NCI-H510A (cell line): Measurements from ENCODE around the gene CCM2.

Experiments used
- DNase-seq: peaks from one replicate; lab custom pipeline; 2025; lab: John Stamatoyannopoulos, UW

Gene CCM2

DNA sequence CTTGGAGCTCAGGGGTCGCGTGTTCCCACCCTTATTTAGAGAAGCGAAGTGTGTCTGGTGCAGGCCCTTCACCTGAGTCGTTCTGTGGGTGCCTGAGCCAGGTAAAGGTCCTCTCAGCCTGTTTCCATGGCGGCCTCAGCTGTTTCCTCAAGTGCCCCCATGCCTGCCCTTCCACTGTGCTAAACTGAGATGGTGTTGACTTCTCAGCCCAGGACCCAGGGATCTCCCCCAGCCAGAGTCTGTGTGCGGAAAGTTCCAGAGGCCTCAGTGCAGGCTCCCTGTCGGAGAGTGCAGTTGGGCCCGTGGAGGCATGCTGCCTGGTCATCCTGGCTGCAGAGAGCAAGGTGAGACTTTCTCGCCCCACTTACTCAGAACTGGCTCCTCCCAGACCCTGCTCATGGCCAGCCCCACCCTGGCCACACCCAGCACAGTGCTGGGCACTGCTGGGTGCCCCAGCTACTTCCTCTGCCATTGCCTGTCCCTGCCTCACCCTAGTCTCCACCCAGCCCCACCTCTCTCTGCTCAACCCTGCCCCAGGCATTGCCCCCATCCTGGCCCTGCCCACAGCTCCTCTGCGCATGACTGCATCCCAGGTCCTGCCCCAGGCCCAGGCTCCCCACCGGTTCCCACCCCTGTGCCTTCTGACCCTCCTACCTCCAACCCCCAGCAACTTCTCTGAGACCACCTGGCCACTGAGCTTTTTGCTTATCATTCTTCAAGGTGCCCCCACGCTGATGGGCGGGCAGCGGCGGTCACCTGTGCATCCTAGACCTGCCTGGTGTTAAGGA, 68.4 kb downstream of the CCM2 start:
- DNase-seq = no peak

DNA sequence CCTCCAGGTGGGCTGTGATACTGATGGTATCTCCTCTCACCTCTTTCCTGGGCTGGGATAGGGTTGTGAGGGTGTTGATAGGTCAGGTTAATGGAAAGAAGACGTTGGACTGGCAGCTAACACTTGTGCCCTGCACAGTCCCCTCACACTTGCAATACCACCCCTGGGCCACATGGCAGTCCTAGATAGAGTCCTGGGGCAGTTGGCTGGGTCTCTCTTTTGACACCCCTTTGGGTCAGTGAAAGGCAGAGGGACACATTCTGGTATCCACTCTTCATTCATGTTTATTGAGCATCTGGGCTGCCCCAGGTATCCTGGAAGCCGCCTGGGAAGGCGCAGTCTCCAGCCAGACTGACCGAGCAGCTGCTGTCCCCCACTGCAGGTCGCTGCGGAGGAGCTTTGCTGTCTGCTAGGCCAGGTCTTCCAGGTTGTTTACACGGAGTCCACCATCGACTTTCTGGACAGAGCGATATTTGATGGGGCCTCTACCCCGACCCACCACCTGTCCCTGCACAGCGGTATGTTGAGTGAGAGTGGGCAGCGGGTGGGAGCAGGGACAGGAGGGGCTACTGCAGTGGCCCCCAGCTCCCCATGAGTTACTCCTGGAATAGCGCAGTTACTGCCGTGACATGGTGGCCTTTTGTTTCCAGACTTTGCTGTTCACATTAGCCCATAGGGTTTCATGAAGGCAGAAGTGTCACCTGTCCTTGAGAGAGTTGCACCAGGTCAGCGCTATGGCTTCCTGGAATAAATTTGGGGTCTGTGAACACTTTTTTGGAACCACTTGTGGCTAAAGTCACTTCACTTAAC, 69.6 kb downstream of the CCM2 start:
- DNase-seq = no peak

GRCh38 chr7:45070254-45070642, 70.2 kb downstream of the CCM2 start:
- no peak for DNase-seq

- no peak for DNase-seq
Observed at GRCh38 chr7:45071528-45071927, 71.5 kb downstream of the CCM2 start.

- no peak for DNase-seq
Observed at GRCh38 chr7:45072131-45073030, 72.4 kb downstream of the CCM2 start.

DNA sequence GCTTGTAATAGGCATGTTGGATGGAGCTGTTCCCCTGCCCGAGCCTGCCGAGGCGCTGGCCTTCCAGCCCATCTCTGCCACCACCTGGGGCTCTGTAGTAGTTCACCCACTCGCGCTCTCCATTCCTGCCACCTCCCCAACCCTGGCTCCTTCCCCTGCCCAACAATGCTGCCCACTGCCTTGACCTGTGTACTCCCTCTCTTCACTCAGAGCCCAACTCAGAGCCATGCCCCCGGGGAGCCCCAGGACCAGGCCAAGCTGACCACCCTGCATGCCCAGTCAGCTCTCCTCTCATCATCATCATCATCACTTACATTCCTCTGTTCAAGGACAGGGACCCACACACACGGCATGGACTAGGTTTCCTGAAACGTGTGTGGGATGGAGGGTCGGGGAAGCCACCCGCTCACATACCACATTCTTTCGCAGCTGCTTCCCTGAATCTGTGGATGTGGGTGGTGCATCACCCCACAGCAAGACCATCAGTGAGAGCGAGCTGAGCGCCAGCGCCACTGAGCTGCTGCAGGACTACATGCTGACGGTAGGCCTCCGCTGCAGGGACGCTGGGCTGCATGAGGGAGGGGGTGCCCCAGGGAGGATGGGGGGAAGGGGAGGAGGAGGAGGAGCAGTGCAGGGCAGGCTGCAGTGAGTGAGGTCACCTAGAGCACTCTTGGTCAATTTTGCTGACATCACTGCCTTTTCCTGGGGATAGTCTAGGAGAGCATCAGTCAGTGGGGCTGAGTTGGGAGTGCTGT, 73.2 kb downstream of the CCM2 start:
- no peak for DNase-seq

DNA sequence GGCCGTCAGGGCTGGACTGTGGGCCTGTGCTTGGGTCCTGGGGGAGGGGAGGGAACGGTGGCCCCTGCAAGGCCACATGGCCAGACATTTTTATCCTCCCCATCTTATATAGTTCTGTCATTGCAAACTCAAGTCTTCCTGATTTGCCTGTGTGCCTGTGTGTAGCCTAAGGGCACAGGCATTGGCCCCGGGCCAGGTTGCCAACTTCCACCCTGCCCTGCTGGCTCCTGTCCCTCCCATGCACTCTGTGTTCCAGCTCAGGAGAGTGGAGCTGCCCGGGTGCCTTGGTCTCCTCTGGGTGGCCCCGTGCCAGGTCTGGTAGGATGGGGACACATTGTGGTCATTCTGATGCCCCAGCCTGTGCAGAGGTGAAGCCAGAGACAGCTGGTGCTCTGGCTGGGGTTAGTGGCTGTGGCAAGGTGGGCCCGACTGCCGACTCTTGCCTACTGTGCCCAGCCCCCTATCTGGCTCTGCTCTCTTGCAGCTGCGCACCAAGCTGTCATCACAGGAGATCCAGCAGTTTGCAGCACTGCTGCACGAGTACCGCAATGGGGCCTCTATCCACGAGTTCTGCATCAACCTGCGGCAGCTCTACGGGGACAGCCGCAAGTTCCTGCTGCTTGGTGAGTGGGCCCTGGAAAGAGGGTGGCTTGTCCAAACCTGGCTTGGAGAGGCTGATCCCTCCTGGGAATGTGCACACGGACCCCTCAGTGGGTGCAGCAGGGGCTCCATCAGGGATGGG, 74.0 kb downstream of the CCM2 start:
- no peak for DNase-seq

DNA sequence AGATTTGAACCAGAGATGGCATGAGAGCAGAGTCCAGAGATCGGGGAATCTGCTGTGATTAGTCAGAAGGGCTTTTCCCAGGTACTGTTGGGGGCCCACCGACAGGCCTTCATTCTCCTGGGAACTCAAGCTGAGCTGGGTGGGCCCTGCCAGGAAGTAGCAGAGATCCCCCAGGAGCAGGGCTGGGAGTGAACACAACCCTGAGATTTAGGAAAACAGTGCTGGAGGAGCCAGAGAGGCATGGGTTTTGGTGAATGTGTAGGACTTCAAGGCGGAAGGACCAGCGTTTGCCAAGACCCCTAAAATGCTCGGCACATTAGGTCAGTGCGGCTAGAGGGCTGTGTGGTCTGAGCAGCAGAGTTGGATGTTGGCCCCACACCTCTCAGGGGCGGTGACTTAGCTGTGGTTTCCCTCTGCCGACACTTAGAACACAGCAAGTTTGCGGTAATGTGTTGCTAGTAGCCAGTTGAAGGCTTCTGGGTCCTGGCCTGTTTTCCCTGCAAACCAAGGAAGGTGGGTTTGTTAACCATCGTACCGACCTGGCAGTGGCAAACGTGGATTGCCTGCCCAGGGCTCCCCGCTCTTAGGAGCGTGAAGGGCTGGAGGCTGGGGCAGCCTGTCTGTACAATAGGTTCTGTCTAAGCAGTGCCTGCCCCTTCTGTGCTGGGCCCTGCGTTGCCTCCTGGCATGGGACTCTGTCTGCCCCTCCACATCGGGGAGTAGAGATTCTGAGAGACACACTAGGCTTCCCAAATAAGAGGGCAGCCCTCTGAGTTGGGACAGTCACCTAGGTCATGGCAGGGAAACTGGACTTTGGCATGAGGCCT, 74.7 kb downstream of the CCM2 start:
- no peak for DNase-seq

GRCh38 chr7:45075355-45075644, 75.3 kb downstream of the CCM2 start:
- no peak for DNase-seq

DNA sequence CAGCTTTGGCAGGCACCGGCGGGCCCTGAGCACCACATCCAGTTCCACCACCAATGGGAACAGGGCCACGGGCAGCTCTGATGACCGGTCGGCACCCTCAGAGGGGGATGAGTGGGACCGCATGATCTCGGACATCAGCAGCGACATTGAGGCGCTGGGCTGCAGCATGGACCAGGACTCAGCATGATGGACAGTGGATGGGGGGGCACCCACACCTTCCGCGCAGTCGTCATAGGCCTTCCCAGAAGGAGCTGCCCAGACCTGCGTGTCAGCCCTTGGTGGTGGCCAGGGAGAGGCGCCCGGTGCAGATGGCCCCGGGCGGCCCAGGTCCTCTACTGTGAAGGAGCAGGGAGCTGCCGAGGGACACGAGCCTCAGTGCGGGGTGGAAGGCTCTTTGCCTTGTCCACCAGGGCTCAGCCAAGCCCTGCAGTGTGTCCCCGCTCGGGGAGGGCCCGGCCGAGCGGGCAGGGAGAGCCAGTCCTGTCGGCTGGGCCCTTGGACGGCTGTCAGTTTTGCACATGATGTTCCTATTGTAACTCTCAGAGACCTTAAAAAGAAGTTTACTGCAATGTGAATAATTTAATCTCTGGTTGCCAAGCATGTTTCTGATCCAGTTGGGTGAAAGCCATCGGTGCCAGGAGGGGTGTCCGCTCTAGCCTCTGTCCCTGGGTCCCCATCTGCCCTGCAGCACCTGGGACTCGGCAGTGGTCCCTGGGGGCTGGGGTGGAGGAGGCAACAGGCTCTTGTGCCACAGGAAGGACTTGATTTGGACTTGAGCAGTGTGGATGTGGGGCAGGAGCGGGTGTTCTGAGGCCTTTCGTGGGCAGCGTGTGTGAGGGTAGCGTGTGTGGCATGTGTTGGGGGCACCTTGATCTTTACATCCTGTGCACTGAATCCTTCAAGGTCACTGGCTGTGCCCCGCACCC, 76.1 kb downstream of the CCM2 start:
- DNase-seq = no peak

DNA sequence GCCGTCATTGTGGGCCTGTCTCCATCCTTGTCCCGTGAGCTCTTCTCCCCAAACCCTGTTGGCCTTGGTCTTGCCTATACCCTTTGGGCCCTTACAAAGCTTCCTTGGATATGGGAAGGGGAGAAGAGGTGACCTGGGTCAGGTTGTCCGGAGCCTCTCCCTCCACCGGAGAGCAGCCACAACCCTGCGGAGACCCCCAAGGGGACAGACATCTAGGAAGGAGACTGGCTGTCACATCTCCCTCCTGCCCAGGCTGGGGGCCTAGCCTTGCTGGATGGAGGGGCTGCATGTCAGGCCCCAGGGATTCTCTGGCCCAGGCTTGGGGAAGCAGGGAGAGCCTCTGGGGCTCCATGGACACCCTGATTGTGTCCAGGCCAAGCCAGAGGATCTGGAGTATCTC, 76.9 kb downstream of the CCM2 start:
- DNase-seq = no peak

DNA sequence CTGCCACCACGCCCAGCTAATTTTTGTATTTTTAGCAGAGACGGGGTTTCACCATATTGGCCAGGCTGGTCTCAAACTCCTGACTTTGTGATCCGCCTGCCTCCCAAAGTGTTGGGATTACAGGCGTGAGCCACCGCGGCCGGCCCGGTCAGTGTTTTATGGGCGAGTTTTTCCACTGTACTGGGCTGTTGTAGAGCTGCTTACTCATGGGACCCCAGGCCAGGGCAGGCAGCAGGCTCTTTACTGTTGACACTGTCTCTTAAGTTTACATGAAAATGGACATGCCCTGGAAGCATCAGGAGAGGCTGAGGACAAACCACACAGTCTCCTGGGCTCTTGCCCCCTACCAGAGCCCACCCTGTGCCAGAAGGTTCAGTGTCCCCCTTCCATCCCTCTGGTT, 77.6 kb downstream of the CCM2 start:
- no peak for DNase-seq

DNA sequence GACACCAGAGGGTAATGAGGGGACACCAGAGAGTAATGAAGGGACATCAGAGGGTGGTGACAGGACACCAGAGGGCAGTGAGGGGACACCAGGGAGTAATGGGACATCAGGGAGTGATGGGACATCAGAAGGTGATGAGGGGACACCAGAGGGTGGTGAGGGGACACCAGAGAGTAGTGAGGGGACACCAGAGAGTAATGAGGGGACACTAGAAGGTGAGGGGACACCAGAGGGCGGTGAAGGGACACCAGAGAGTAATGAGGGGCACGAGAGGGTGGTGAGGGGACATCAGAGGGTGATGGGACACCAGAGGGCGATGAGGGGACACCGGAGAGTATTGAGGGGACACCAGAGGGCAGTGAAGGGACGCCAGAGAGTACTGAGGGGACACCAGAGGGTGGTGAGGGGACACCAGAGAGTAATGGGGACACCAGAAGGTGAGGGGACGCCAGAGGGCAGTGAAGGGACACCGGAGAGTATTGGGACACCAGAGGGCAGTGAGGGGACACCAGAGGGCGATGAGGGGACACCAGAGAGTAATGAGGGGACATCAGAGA, 78.2 kb downstream of the CCM2 start:
- no peak for DNase-seq

DNA sequence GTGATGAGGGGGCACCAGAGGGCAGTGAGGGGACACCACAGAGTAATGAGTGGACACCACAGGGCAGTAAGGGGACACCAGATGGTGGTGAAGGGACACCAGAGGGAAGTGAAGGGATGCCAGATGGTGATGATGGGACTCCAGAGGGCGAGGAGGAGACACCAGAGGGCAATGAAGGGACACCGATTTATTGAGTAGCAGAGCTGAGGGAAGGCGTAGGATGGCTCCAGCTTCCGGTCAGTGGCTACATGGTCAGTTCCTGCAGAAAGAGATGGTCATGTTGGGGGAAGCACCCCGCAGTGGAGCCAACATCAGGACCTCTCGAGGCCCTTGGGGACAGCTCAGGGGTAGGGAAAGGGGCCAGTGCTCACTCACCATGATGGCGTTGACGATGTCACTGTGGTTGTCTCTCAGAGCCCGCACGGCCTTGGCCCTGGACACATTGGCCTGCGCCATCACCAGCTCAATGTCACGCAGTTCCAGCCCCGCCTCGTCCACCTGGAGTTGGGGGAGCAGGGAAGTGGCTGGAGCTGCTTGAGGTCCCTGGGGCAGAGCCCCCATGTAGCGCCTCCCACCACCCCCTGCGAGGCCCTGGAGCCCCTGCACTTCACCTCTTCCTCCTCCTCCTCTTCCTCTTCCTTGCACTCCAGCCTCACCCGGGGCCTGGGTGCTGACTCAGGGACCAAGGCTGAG, 80.4 kb downstream of the CCM2 start:
- DNase-seq = no peak

GRCh38 chr7:45080958-45081669, 81.1 kb downstream of the CCM2 start:
- DNase-seq = no peak

DNA sequence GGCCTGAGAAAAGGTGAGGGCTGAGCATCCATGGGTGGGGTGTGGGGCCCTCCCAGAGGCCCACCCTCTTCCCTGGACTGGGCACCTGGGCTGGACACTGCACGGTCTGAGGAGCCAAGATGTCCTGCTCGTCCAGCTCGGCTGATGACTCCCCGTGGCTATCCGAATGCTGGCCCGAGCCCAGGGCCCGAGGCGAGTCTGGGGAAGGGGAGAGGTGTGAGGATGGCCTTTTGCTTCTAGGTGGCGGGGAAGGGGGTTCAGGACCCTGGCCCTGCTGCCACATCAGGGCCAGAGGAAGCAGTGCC, 81.6 kb downstream of the CCM2 start:
- DNase-seq = no peak

DNA sequence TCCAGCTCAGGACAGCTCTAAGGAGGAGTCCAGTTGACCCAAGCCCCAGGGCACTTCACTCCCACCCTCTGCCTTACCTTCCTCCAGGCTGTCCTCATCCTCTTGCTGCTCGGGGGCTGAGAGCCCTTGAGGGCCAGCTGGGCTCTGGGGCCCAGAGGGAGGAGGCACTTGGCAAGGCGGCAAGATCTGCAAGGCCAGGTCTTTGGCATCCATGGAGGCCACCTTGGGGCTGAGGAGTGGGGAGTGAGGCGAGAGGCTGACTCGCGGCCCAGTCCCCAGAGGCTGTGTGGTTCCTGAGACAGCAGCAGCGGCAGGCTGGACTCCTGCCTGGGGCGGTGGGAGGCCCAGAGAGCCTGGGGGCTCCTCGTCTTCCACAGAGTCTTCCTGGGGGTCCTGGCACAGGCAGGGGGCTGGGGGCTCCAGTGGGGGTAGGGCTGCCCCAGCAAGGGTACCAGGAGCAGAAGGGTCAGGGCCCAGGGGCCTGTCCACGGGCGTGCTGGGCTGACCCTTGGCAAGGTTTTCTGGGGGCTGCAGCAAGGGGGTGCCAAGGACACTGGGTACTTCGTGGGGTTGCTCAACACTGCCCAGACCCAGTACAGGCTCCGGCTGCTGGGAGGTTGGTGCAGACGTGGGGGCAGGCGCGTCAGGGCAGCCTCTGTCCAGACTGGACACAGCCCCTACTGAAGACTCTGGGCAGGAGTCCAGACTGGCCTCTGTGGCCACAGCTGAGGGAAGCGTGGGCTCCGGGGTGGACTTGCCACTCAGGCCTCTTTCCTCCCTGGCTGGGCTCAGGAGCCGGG, 82.2 kb downstream of the CCM2 start:
- no peak for DNase-seq
